GM18861 (cell line): ENCODE results near the gene PROSER2.

Source experiments
- ATAC-seq: cut with Tn5 transposase; IDR thresholded peaks from one replicate; pipeline ENCODE4 v1.9.1; 2021; ENCODE audit not compliant: unreplicated experiment

The PROSER2 gene

DNA sequence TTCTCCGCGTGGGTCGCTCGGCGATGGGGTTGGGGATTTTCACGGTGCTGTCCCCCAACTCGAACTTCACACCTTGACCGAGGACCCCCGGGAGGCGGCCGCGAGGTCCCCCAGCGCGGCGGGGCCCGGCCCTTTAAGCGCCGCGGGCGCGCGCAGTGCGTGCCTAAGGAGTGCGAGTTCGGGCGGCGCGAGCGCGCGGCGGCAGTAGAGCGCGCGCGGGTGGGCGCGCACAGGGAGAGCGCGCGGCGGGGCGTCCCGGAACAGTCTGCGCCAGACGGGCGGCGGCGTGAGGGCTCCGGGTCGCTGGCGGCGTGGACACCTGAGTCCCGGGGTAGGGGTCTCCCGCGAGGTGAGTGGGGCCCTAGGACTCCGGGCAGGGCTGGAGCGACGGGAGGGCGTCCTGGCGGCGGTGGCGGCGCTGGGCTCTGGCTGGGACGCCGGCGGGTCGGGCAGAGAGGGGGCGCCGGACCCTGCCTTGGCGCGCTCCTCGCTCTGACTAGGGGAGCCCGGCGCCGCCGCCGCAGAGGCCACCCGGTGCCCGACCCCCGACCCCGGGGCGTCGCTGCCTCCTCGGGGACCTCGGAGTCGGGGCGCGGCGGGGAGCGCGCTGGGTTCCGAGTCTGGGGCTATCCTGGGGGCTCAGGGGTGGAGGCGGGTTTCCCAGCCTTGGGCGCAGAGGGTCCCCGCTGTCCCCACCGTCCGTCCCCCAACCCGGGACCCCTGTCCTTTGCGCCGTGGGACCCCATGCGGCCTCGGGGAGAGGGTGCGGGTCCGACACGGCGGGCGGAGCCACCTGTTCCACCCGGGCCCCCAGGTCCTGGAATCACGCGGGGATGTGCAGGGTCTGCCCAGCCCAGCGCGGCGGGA lies at the start of gene PROSER2:
Gene PROSER2, plus strand, starts transcription at position 235 of the 867 bp plus-strand sequence. CDS start 28,722 bp downstream, outside the sequence.
- ATAC-seq: no peak

DNA sequence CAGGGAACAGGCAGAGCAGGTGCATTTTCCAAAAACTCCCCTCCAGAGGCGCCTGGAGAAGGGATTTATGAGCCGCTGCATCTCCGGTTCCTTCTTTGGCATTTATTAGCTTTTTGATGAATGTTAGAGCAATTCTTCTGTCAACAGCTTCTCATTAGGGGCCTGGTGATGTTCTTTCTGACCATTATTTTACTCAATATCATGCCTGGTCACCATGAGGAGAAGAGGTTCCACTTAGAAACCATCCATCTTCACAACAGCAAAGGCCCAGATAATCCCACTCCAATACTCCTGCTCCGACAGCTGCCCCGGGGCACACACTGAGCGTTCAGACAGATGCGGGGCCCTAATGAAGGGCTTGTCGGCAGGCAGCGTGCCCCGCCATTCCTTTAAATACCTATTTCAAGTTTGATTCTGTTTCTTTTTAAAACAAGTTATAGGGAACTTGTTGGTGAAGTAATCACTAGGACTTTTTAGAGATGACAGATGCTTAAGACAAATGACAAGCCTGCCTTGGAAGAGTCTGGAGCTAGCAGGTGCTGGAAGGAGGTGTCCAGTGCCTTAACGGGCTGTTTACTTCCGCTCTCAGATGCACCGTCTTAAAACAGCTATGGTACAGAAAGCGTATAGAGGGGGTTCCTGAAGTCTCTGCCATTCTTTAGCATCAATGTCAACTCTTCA lies 49.3 kb upstream of the PROSER2 start:
- no peak for ATAC-seq

DNA sequence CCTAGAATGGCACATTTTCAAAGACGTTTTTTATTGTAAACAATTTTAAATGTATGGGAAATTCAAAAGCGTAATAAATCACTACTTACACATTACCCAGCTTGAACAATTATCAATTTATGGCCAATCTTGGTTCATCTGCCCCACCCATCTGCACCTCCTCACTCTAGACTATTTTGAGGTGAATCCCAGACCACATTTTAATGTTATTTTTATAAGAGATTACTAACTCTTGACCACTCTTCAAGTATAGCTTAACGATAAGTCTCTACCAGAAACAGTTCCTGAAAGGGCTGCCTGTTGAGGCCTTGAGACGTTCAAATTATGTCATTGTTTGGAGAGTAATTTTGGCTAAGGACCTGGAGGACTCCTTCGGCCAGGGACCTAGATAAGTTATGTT lies 47.7 kb upstream of the PROSER2 start:
- no peak for ATAC-seq

- ATAC-seq: no peak
These were observed 47.1 kb upstream of the PROSER2 start for GRCh38 chr10:11776080-11776479.

- no peak for ATAC-seq
These were observed 42.0 kb upstream of the PROSER2 start for GRCh38 chr10:11781114-11781513.

GRCh38 chr10:11782793-11783557 lies 40.2 kb upstream of the PROSER2 start:
- ATAC-seq: peak; percentile 67

DNA sequence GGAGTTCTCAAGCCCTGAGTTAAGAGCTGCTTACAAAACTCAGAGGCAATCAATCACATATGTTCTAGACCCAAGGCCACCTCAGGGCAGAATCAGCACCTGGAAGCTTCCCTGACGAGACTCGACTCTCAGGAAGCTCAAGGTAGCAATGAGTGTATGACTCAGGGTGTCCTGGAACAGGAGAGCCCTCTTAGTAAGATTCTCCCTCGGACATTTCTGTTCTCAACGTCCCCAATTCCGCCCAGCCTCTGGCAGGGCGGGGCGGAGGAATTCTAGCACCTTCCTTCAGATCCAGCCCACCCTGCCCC lies 39.6 kb upstream of the PROSER2 start:
- ATAC-seq: no peak

DNA sequence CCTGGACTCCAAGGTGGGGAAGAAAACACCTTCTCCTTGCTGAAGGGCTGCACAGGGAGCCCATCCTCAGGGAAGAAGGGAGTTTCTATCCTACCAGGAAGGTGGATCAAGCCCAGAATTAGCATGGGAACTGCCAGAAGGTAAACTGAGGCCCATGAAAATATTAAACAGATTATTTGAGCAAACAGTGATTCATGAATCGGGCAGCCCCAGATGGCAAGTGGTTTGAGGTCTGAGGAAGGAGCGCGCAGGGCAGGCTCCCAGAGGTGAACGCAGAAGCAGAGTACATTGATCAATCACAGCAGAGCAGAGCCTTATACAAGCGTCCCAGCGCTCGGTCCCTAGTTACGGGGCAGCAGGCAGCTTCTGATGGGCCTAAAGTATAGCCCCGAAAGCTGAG lies 35.8 kb upstream of the PROSER2 start:
- ATAC-seq: no peak

- no peak for ATAC-seq
These were observed 35.3 kb upstream of the PROSER2 start for GRCh38 chr10:11787846-11788245.

- no peak for ATAC-seq
These were observed 33.9 kb upstream of the PROSER2 start for GRCh38 chr10:11789306-11789705.

GRCh38 chr10:11789956-11790355 lies 33.2 kb upstream of the PROSER2 start:
- no peak for ATAC-seq

- no peak for ATAC-seq
These were observed 29.2 kb upstream of the PROSER2 start for GRCh38 chr10:11793762-11794479.

- ATAC-seq: no peak
These were observed 28.6 kb upstream of the PROSER2 start for GRCh38 chr10:11794566-11794965.

- no peak for ATAC-seq
These were observed 27.8 kb upstream of the PROSER2 start for GRCh38 chr10:11795101-11795920.

GRCh38 chr10:11796474-11796873 lies 26.7 kb upstream of the PROSER2 start:
- ATAC-seq: no peak

GRCh38 chr10:11797281-11797680 lies 25.9 kb upstream of the PROSER2 start:
- no peak for ATAC-seq

- ATAC-seq: no peak
These were observed 25.1 kb upstream of the PROSER2 start for GRCh38 chr10:11797847-11798633.

- peak; percentile 57 for ATAC-seq
These were observed 24.1 kb upstream of the PROSER2 start for GRCh38 chr10:11798845-11799735.

- ATAC-seq: no peak
These were observed 23.4 kb upstream of the PROSER2 start for GRCh38 chr10:11799736-11800080.
